Nephron progenitor cell (in vitro differentiated cells): ENCODE data around the gene ZNF747.
"Not testable (repeated sequence)": the region's sequence is repeated elsewhere in the genome, so short reads cannot be mapped to it uniquely, and the experiment has no call there.

ENCODE experiments used
- DNase-seq: peaks from one replicate; pipeline ENCODE4 v3.0.0; 2021
- H3K27ac Mint-ChIP-seq: 2 replicates; pipeline ENCODE4 v1.8.0; 2021; ENCODE audit warnings: mild to moderate bottlenecking, moderate library complexity, mixed read lengths
- H3K27me3 Mint-ChIP-seq: 2 replicates; pipeline ENCODE4 v1.8.0; 2021; ENCODE audit warnings: mild to moderate bottlenecking, low read depth, mixed read lengths; ENCODE audit not compliant: poor library complexity
- H3K36me3 Mint-ChIP-seq: 2 replicates; pipeline ENCODE4 v1.8.0; 2021; ENCODE audit warnings: low read depth, mixed read lengths
- H3K4me1 Mint-ChIP-seq: 2 replicates; pipeline ENCODE4 v1.8.0; 2021; ENCODE audit warnings: mixed read lengths
- H3K4me3 Mint-ChIP-seq: 2 replicates; pipeline ENCODE4 v1.8.0; 2021; ENCODE audit warnings: mild to moderate bottlenecking, moderate library complexity, mixed read lengths
- H3K9me3 Mint-ChIP-seq: 2 replicates; pipeline ENCODE4 v1.8.0; 2021; ENCODE audit warnings: mild to moderate bottlenecking, moderate library complexity, mixed read lengths
- CTCF ChIP-seq: fragments of 200-600 bp; sonication (generic); IDR thresholded peaks from 2 replicates; pipeline ENCODE4 v1.5.0; 2021; ENCODE audit warnings: antibody characterized with exemption

ZNF747 gene

DNA sequence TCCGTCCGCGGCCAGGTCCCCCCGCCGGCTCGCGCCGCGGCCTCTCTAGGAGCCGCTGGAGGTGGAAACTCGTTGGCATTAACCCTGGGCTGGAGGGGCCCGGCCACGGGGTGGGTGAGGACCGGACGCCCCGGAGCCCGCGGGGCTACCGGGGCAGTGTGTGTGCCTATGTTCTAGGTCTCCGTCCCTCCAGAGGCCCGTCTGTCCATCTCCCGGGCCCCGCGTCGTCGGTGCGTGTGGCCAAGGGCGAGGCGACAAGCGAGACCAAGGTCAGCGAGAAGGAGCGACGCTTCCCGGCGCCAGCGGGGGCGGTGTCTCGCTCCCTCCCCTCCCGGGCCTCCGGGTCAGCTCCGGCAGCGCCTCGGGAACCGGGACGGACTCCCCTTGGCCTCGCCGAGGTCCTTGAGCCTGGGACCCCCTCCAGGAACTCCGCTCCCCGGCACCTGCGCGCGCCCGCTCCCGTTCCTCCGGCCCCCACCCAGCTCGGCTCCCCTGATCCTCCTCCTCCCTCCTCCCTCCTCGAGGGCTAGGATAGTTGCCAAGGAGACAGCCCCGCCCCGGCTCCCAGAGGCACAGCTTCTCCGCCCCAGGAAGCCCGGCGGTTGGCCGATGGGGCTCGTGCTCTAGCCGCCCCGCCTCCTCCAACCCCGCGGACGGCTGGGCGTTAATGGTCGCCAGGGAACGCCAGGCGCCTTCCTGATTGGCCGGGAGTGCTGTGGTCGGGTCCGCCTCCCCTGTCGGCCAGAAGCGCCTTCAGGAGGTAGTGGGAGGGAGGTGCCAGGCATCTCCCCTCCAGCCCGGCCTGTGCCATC, 7.6 kb downstream of the ZNF747 start:
- Mint-ChIP-seq H3K27ac (peak overlapping the region; percentile 93), H3K9me3 (no peaks in the 10 kb centered on the region), H3K4me1 (peaks cover 28% of the 10 kb centered on the region), H3K27me3 (peaks cover 3% of the 10 kb centered on the region), H3K36me3 (peaks cover 20% of the 10 kb centered on the region), H3K4me3 (peak overlapping the region; percentile 81)
- no peak for TF ChIP-seq CTCF
- peak; percentile 99 for DNase-seq

DNA sequence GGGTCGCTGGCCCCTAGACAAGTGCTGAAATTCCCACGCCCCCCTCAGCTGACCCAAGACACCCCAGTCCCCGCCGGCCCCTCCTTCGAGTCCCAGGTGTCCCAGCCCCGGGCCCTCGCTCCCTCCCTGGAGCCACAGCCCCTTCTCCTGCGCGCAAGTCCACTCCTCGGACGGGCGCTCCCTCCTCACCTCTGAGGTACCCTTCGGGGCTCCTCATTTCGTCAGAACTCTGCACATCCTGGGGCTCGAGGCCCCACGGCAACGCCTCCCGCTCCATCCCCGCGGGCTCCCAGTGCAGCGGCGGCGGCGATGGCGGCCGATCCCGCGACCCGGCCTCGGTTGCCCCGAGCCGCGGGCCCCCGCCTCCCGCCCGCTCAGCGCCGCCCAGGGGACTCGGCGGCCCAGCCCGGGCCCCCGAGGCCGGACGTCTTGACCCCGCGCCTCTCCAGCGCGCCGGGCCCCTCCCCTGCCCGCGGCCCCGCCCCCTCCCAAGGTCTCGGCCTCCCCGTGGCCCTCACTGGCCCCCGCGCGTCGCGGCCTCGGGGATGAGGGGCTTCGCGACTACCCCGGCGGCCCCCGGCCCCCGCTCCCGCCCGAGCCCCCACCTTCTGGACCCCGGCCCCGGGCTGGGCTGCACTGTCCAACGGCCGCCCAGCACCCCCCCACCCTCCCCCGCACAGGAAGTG, 8.4 kb downstream of the ZNF747 start, which contains the start of gene ZNF768:
Gene ZNF768, minus strand, starts transcription at position 430 of the 686 bp plus-strand sequence. Its CDS starts 153 bp downstream, at position 277.
- no peak for TF ChIP-seq CTCF
- H3K4me1 Mint-ChIP-seq: peaks cover 31% of the 10 kb centered on the region
- no peaks in the 10 kb centered on the region for H3K9me3 Mint-ChIP-seq
- peak within 1 kb of the TSS; percentile 84 for H3K4me3 Mint-ChIP-seq
- peaks cover 16% of the 10 kb centered on the region for H3K36me3 Mint-ChIP-seq
- H3K27ac Mint-ChIP-seq: peak within 1 kb of the TSS; percentile 93
- peaks cover 3% of the 10 kb centered on the region for H3K27me3 Mint-ChIP-seq
- DNase-seq: peak; percentile 77

DNA sequence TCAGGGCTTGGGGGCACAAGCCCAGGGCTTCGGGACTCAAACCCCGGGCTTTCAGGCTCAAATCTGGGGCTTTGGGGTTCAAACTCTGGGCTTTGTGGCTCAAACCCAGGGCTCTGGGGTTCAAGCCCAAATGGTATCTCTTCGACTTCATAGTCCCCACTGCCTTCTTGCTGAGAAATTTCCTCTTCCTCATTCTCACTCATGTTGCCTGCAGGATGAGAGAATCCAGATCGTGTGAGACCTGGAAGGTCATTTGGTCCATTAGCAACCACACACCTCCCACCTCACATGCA, 8.9 kb downstream of the ZNF747 start:
- TF ChIP-seq CTCF: no peak
- peak overlapping the region; percentile 82 for H3K27ac Mint-ChIP-seq

GRCh38 chr16:30524575-30525568, 9.8 kb downstream of the ZNF747 start:
- peaks cover 5% of the 10 kb centered on the region for H3K36me3 Mint-ChIP-seq
- H3K27me3 Mint-ChIP-seq: peaks cover 3% of the 10 kb centered on the region
- no peak for DNase-seq
- no peak overlapping the region for H3K27ac Mint-ChIP-seq
- no peak for TF ChIP-seq CTCF
- H3K4me3 Mint-ChIP-seq: peak overlapping the region; percentile 40
- peaks cover 31% of the 10 kb centered on the region for H3K4me1 Mint-ChIP-seq
- no peaks in the 10 kb centered on the region for H3K9me3 Mint-ChIP-seq

More for the DNA sequence above, 8.9 kb downstream of the ZNF747 start:
- Mint-ChIP-seq H3K4me1 (peaks cover 31% of the 10 kb centered on the region), H3K36me3 (peaks cover 11% of the 10 kb centered on the region), H3K9me3 (no peaks in the 10 kb centered on the region), H3K27me3 (peaks cover 3% of the 10 kb centered on the region), H3K4me3 (peak overlapping the region; percentile 84)
- no peak for DNase-seq

- TF ChIP-seq CTCF: no peak
- Mint-ChIP-seq H3K27ac (no peak overlapping the region), H3K36me3 (peaks cover 5% of the 10 kb centered on the region), H3K4me3 (no peak overlapping the region), H3K9me3 (no peaks in the 10 kb centered on the region), H3K4me1 (peaks cover 31% of the 10 kb centered on the region), H3K27me3 (peaks cover 8% of the 10 kb centered on the region)
- DNase-seq: no peak
Measured at GRCh38 chr16:30523768-30524574, 10.7 kb downstream of the ZNF747 start.

DNA sequence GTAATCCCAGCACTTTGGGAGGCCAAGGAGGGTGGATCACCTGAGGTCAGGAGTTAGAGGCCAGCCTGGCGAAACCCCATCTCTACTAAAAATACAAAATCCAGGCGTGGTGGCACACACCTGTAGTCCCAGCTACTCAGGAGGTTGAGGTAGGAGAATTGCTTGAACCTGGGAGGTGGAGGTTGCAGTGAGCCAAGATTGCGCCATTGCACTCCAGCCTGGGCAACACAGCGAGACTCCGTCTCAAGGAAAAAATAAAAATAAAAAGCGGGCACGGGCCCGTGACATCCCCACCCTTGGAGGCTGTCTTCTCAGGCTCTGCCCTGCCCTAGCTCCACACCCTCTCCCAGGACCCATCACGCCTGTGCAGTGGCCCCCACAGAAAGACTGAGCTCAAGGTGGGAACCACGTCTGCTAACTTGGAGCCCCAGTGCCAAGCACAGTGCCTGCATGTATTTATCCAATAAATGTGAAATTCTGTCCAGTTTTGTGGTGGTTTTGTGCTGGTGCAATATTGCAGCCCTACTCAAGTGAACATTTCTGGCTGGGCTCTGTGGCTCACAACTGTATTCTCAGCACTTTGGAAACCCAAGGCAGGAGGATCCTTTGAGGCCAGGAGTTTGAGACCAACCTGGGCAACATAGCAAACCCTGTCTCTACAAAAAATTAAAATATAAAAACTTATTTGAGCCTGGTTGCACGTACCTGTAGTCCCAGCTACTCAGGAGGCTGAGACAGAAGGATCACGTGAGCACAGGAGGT, 11.8 kb downstream of the ZNF747 start:
- H3K4me3 Mint-ChIP-seq, H3K36me3 Mint-ChIP-seq: not testable (repeated sequence)

More for the DNA sequence above, 11.8 kb downstream of the ZNF747 start:
- DNase-seq, H3K27ac Mint-ChIP-seq, H3K27me3 Mint-ChIP-seq, H3K9me3 Mint-ChIP-seq: not testable (repeated sequence)
- H3K4me1 Mint-ChIP-seq: peaks cover 22% of the 10 kb centered on the region
